Aorta (tissue), 5 donors: Measurements from ENCODE around the gene HNMT. TPM values are rescaled to one million over a fixed set of nuclear protein-coding genes. Genes with fewer than 3 reads are reported as not detected.

Source experiments
- ATAC-seq: fragments of 200-7000 bp; cut with Tn5 transposase; one replicate; pipeline ENCODE4 v1.9.1; 2022; ENCODE audit warnings: moderate library complexity; ENCODE audit not compliant: low FRiP score
- DNase-seq, 2 donors: peaks; one replicate each; pipeline ENCODE4 v3.0.0-alpha.2; 2020
- H3K27ac ChIP-seq, 2 donors: one replicate each; pipeline ENCODE4 v1.5.1; 2013; ENCODE audit warnings: low read length in 2 of 2, mild to moderate bottlenecking in 2 of 2, moderate library complexity in 2 of 2, control low read depth in 1 of 2, inconsistent platforms in 1 of 2, low read depth in 1 of 2
- H3K27me3 ChIP-seq, 2 donors: one replicate each; pipeline ENCODE4 v1.6.1; 2013; ENCODE audit warnings: control low read depth in 1 of 2, low read length in 1 of 2, mild to moderate bottlenecking in 1 of 2, moderate library complexity in 1 of 2; ENCODE audit not compliant: insufficient read depth in 2 of 2, control insufficient read depth in 1 of 2
- H3K36me3 ChIP-seq, 2 donors: one replicate each; pipeline ENCODE4 v1.6.1; 2013; ENCODE audit warnings: control low read depth in 1 of 2, low read length in 1 of 2, mild to moderate bottlenecking in 1 of 2; ENCODE audit not compliant: insufficient read depth in 2 of 2, control insufficient read depth in 1 of 2
- H3K4me1 ChIP-seq, 2 donors: one replicate each; pipeline ENCODE4 v1.6.1; 2013; ENCODE audit warnings: low read length in 2 of 2, control low read depth in 1 of 2, mild to moderate bottlenecking in 1 of 2, moderate library complexity in 1 of 2; ENCODE audit not compliant: insufficient read depth in 2 of 2, control insufficient read depth in 1 of 2
- H3K4me3 ChIP-seq, 2 donors: one replicate each; pipeline ENCODE4 v1.5.1; 2013; ENCODE audit warnings: low read length in 2 of 2, control low read depth in 1 of 2, mild to moderate bottlenecking in 1 of 2
- H3K9me3 ChIP-seq: one replicate; pipeline ENCODE4 v1.6.1; 2013; ENCODE audit warnings: mild to moderate bottlenecking, low read length; ENCODE audit not compliant: control insufficient read depth
- WGBS, 2 donors: extraction: QIAGEN DNeasy Blood & Tissue Kit; methylation state at CpG; one replicate each; pipeline ENCODE4 v1.1.7; 2013; 5-methylcytosine and 5-hydroxymethylcytosine counted together
- intact Hi-C, 2 donors: fragments of 100-400 bp; cut with DNase I; formaldehyde crosslinking; loops; one replicate each; pipeline versions ENCODE4 v1.14.2 to v1.15.0; 2022
- polyA plus RNA-seq, 2 donors: library from polyadenylated mRNA; stranded (reverse); fragments of 200-250 nt; gene quantifications; one replicate each; pipeline ENCODE4 v1.2.3, GENCODE V29; 2013
- total RNA-seq, 2 donors: library from RNA; stranded (reverse); fragmentation: NEBNext Ultra II Directional; extraction: Animal tissue kit (Norgen Biotek cat#: 25700); gene quantifications; one replicate each; pipeline ENCODE4 v1.2.1, GENCODE V29; 2021
- donor health status: healthy with polysubstance abuse.
- donor health status: Bipolar disorder and iron deficiency.
- donor health status: DM: no; HTN: no; CAD: no.
- donor health status: DM: no; HTN: no; CAD: no.
- donor health status: DM: yes; HTN: yes; CAD: no.

The HNMT gene
- total and polyA plus RNA-seq, 4 donors: 35.8 to 102 (median 74.1) TPM

DNA sequence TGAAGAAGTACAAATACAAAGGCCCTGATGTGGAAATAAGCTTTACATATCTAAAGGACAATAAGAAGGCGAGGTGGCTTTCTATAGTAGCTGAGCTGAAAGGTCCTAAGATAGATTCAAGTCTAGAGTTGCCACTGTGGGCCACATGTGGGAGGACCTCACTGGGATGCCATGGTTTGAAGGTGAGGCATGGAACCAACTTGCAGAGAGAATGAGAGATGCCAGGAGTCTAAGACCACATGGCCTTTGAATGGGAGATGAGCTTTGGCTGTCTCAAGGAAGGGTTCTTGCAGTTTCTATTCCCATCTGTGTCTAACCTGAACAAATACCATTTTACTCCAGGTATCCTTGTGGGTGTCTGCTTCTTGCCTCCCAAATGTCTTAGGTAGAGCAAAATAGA, 53.6 kb downstream of the HNMT start:
- Histone ChIP-seq H3K9me3 (no peaks in the 10 kb centered on the region), H3K27me3 (no peaks in the 10 kb centered on the region), H3K27ac (no peak overlapping the region), H3K4me3 (no peak overlapping the region), H3K36me3 (peaks cover 0 to 6% of the 10 kb centered on the region in 2 donors), H3K4me1 (peaks cover 4% of the 10 kb centered on the region in 2 donors)
- WGBS, 2 donors: 95 to 100% methylated on average over 1 of the region's 1 CpG
- DNase-seq: no peak
- intact Hi-C loops: no loop called here
- ATAC-seq: no peak

DNA sequence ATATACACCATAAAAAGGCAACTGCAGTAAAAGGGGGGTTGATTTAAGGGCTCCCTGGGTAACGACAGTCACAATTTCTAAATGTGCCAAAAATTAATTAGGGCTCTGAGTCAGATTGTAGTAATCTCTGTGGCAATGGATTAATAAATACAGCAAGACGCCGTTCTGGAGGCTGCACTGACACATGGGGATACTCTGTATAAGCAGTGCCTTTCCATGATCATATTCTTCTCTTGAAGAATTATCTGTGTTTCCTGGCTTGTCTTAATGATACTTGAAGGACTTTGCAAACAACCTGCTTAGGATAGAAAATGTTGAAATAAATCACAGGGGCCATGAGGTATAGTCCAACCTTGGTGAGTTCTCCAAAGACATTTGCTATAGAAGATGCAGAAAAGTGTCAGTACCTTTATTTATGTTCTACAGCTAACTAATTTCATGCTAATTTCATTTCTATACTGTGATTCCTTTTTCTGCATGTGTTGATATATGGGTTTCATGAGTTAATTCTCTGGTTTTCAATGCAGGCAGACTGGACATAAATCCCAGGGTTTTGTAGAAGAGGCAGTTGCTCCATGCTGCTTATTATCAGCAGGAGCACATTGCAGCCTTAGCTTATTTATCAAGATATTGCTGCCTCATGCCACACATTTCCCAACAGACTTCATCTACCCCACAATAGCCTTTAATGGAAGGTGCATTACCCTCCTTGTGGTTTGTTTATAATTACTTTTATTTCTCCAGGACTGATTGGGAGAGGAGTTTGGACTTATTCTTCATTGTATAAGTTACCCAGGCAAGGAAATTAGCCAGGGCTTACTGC, 54.8 kb downstream of the HNMT start:
- Histone ChIP-seq H3K27me3 (no peaks in the 10 kb centered on the region), H3K4me1 (peaks cover 4 to 6% of the 10 kb centered on the region in 2 donors), H3K27ac (no peak overlapping the region), H3K9me3 (no peaks in the 10 kb centered on the region), H3K4me3 (no peak overlapping the region), H3K36me3 (no peaks in the 10 kb centered on the region)
- DNase-seq: no peak
- intact Hi-C loops: no loop called here
- WGBS, 2 donors: 60 to 75% methylated on average over 3 of the region's 3 CpGs
- no peak for ATAC-seq

- no peak for ATAC-seq
- no peak overlapping the region for H3K4me3 ChIP-seq
- H3K9me3 ChIP-seq: no peaks in the 10 kb centered on the region
- no peaks in the 10 kb centered on the region for H3K27me3 ChIP-seq
- peaks cover 4 to 6% of the 10 kb centered on the region in 2 donors for H3K4me1 ChIP-seq
- WGBS, 2 donors: 68 to 79% methylated on average over 1 of the region's 1 CpG
- intact Hi-C loops: no loop called here
- no peaks in the 10 kb centered on the region for H3K36me3 ChIP-seq
- no peak for DNase-seq
- H3K27ac ChIP-seq: no peak overlapping the region
Measured at GRCh38 chr2:138020432-138020831, 56.2 kb downstream of the HNMT start.

DNA sequence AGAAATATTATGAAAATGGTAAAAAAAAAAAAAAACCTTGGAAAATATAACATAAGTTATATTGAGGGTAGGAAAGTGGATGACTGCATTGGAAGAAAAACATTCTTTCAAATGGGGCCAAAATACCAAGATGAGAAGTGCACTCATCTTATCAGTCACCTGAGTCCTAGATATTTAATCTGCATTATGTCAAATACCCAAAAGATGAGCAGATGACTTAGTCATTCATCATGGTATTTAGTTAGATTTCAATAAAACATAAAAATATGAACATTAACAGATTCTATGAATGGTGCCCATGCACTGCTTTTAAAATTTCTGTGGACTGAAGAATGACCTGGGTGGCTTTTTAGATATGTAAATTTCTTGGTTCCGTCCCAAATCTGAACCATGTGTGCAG, 56.9 kb downstream of the HNMT start:
- no peak overlapping the region for H3K4me3 ChIP-seq
- DNase-seq: no peak
- H3K36me3 ChIP-seq: no peaks in the 10 kb centered on the region
- intact Hi-C loops: no loop called here
- H3K27ac ChIP-seq: no peak overlapping the region
- H3K9me3 ChIP-seq: no peaks in the 10 kb centered on the region
- WGBS, 2 donors: 56 to 99% methylated on average over 1 of the region's 1 CpG
- ATAC-seq: no peak
- H3K4me1 ChIP-seq: peaks cover 4 to 6% of the 10 kb centered on the region in 2 donors
- no peaks in the 10 kb centered on the region for H3K27me3 ChIP-seq

DNA sequence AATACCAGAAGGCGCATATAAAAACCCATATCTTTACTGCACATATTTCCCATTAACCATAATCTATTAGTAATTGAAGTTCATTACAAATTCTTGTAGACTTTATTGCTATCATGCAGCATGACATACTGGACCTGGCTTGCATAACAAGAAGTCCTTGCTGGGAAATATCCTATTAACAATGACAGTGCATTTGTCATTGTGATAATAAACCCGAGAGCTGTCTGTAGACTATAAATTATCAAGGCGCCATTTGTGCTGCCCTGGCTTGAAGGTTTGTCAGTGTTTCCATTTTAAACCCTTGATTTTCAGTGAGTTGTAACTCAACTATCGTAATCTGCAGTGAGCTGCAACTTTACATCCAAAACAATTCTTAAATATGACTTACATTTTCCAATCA, 59.0 kb downstream of the HNMT start:
- Histone ChIP-seq H3K4me3 (no peak overlapping the region), H3K4me1 (peaks cover 4 to 9% of the 10 kb centered on the region in 2 donors), H3K9me3 (no peaks in the 10 kb centered on the region), H3K36me3 (no peaks in the 10 kb centered on the region), H3K27ac (no peak overlapping the region), H3K27me3 (no peaks in the 10 kb centered on the region)
- intact Hi-C loops: no loop called here
- ATAC-seq: no peak
- 63% methylated on average over 4 of the region's 4 CpGs for WGBS, 2 donors
- no peak for DNase-seq

GRCh38 chr2:138023976-138024375, 59.7 kb downstream of the HNMT start:
- H3K4me1 ChIP-seq: peaks cover 4 to 9% of the 10 kb centered on the region in 2 donors
- ATAC-seq (no peak), DNase-seq (no peak)
- intact Hi-C loops: no loop called here
- H3K4me3 ChIP-seq: no peak overlapping the region
- H3K9me3 ChIP-seq: no peaks in the 10 kb centered on the region
- H3K27me3 ChIP-seq: no peaks in the 10 kb centered on the region
- H3K36me3 ChIP-seq: no peaks in the 10 kb centered on the region
- 27% methylated on average over 2 of the region's 2 CpGs for WGBS, 2 donors
- H3K27ac ChIP-seq: no peak overlapping the region

DNA sequence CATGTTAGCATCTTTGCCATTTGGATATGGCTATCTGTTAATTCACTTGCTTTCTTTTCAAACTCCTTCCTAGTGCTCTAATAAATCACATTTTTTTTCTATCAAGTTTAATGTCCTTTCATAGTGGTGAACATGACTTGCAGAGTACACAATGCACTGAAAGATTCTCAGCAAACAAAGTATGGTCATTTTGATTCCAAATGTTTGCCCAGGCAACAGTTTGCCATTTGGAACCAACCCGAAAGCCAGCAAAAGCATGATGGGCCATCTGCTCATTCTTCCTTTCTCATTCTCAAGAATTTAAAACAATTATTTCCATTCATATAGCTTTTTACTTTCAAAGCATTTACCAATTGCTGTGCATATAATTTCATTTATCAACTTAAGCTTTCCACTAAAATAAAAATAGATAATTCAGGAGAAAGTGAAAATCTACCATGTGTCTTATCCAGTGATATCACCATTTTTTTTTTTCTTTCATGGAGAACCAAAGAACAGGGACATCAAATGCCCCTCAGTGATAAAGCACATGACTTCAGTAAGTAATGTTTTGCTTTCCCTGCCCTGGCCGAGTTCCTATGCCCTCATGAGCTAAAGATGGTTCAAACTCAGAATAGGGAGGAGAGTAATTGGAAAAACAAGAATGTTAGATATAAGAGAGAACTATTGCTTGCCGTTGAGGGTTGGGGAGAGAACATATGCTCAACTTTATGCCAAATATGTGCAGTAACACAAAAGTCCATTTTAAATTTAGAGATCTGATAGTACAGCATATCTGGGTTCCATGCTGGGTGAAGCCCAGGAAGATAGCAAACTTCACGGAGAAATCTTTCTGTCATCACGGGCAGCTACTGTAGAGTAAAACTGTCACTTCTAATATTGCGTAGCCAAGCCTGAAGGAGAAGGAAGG, 62.1 kb downstream of the HNMT start:
- intact Hi-C loops: no loop called here
- H3K36me3 ChIP-seq: no peaks in the 10 kb centered on the region
- H3K4me3 ChIP-seq: no peak overlapping the region
- H3K4me1 ChIP-seq: peaks cover 0 to 8% of the 10 kb centered on the region in 2 donors
- no peaks in the 10 kb centered on the region for H3K9me3 ChIP-seq
- no peak for DNase-seq
- 63 to 66% methylated on average over 6 of the region's 6 CpGs for WGBS, 2 donors
- ATAC-seq: no peak
- no peaks in the 10 kb centered on the region for H3K27me3 ChIP-seq
- H3K27ac ChIP-seq: no peak overlapping the region

- H3K4me1 ChIP-seq: peaks cover 0 to 6% of the 10 kb centered on the region in 2 donors
- DNase-seq (no peak), ATAC-seq (no peak)
- H3K4me3 ChIP-seq: no peak overlapping the region
- intact Hi-C loops: no loop called here
- H3K27ac ChIP-seq: no peak overlapping the region
- H3K27me3 ChIP-seq: no peaks in the 10 kb centered on the region
- WGBS, 2 donors: 85 to 88% methylated on average over 2 of the region's 2 CpGs
- no peaks in the 10 kb centered on the region for H3K9me3 ChIP-seq
- no peaks in the 10 kb centered on the region for H3K36me3 ChIP-seq
Measured at GRCh38 chr2:138028538-138028937, 64.3 kb downstream of the HNMT start.
